Activated CD8-positive, alpha-beta T cell treated with anti-CD3 and anti-CD28 coated beads, Interleukin-2, amount 10 ng/mL, durations not matched to agents 7 days and 5 days (primary cell): ENCODE results near the gene POP4. TPM values are rescaled to one million over a fixed set of nuclear protein-coding genes. Genes with fewer than 3 reads are reported as not detected.
"Not testable (repeated sequence)": the region's sequence is repeated elsewhere in the genome, so short reads cannot be mapped to it uniquely, and the experiment has no call there.

ENCODE experiments used
- ATAC-seq: fragments of 150-1000 bp; cut with Tn5 transposase; one replicate; pipeline ENCODE4 v1.10.0; 2021; ENCODE audit warnings: moderate library complexity
- CTCF ChIA-PET: fragments of 350-600 bp; sonication (Branson Sonifier 250); formaldehyde crosslinking; loops from one replicate; lab custom pipeline; 2021; ENCODE audit warnings: antibody characterized with exemption; lab: Charles Lee
- POLR2A ChIA-PET: fragments of 350-600 bp; sonication (Branson Sonifier 250); formaldehyde crosslinking; loops from one replicate; lab custom pipeline; 2021; ENCODE audit warnings: antibody characterized with exemption; lab: Charles Lee
- DNase-seq: peaks from one replicate; pipeline ENCODE4 v3.0.0-alpha.2; 2020
- H3K27ac Mint-ChIP-seq: one replicate; pipeline ENCODE4 v1.8.0; 2021; ENCODE audit warnings: mild to moderate bottlenecking, mixed read lengths
- H3K27me3 Mint-ChIP-seq: one replicate; pipeline ENCODE4 v1.8.0; 2021; ENCODE audit warnings: low read depth, mixed read lengths
- H3K36me3 Mint-ChIP-seq: one replicate; pipeline ENCODE4 v1.8.0; 2021; ENCODE audit warnings: low read depth, mixed read lengths
- H3K4me1 Mint-ChIP-seq: one replicate; pipeline ENCODE4 v1.8.0; 2021; ENCODE audit warnings: low read depth, mixed read lengths
- H3K4me3 Mint-ChIP-seq: one replicate; pipeline ENCODE4 v1.8.0; 2021; ENCODE audit warnings: mild to moderate bottlenecking, mixed read lengths
- H3K9me3 Mint-ChIP-seq: one replicate; pipeline ENCODE4 v1.8.0; 2022; ENCODE audit warnings: mixed read lengths; ENCODE audit not compliant: insufficient read depth
- total RNA-seq, 2 experiments: library from RNA; stranded (reverse); gene quantifications; one replicate each; pipeline ENCODE4 v1.2.3, GENCODE V29; 2021

Gene POP4
- total RNA-seq, 2 experiments from 2014 or later, result 101 to 103 TPM

- CTCF ChIA-PET, result interaction anchor here (1.0 to 1.3 kb wide), 3 partner anchors 15 to 95 kb away, joined by 3 to 6 read pairs (median 4); partner anchors contain the start of gene POP4
- H3K27me3 Mint-ChIP-seq, result peaks cover 3% of the 10 kb centered on the region
- DNase-seq, result no peak
- peak overlapping the region; percentile 81 for H3K4me3 Mint-ChIP-seq
- H3K4me1 Mint-ChIP-seq, result peaks cover 66% of the 10 kb centered on the region
- H3K27ac Mint-ChIP-seq, result peak overlapping the region; percentile 43
- POLR2A ChIA-PET, result interaction anchor here (10.9 kb wide), 1 partner anchor 19 kb away, joined by 96 read pairs; the partner anchor contains the start of gene POP4
- ATAC-seq, result no peak
- no peaks in the 10 kb centered on the region for H3K9me3 Mint-ChIP-seq
- H3K36me3 Mint-ChIP-seq, result no peaks in the 10 kb centered on the region
Observed at GRCh38 chr19:29625186-29625651, 19.1 kb downstream of the POP4 start.

DNA sequence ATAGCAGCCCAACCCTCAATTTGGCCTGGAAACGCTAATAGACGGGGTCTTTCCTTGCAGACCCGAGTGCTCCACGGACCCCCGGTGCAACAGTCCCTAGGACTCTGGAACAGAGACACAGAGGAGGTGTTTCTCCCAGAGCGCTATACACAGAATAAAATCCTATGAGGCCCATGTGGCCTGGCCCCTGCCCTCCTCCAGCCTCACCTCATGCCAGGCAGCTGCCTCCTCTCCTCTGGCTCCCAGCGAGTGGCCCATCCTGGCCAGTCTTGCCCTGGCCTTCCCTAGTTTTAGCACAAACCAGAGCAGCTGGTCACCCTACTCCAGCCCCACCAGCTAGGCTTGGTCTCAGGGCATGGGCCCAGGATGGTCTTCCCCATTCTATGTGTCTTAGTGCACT is 20.3 kb downstream of the POP4 start:
- H3K27ac Mint-ChIP-seq, result no peak overlapping the region
- peaks cover 54% of the 10 kb centered on the region for H3K4me1 Mint-ChIP-seq
- no peaks in the 10 kb centered on the region for H3K9me3 Mint-ChIP-seq
- POLR2A ChIA-PET, result interaction anchor here (10.9 kb wide), 1 partner anchor 20 kb away, joined by 96 read pairs; the partner anchor contains the start of gene POP4
- no peak overlapping the region for H3K4me3 Mint-ChIP-seq
- DNase-seq (no peak), ATAC-seq (no peak)
- H3K27me3 Mint-ChIP-seq, result no peaks in the 10 kb centered on the region
- H3K36me3 Mint-ChIP-seq, result no peaks in the 10 kb centered on the region
- CTCF ChIA-PET, result interaction anchor here (1.1 kb wide), 1 partner anchor 16 kb away, joined by 3 read pairs; no protein-coding TSS in a partner anchor

- ATAC-seq, H3K27ac Mint-ChIP-seq, H3K27me3 Mint-ChIP-seq, DNase-seq, H3K4me3 Mint-ChIP-seq, H3K36me3 Mint-ChIP-seq, H3K9me3 Mint-ChIP-seq: not testable (repeated sequence)
- ChIA-PET CTCF (interaction anchor here (1.1 to 1.4 kb wide), 2 partner anchors 16 to 40 kb away, joined by 3 to 5 read pairs; no protein-coding TSS in a partner anchor), POLR2A (interaction anchor here (0.6 to 10.9 kb wide), 5 partner anchors 15 to 35 kb away, joined by 3 to 96 read pairs (median 3); partner anchors contain the start of gene POP4)
- peaks cover 50% of the 10 kb centered on the region for H3K4me1 Mint-ChIP-seq
Observed at GRCh38 chr19:29626832-29627231, 20.7 kb downstream of the POP4 start.

GRCh38 chr19:29628661-29629385 is 22.7 kb downstream of the POP4 start:
- DNase-seq (no peak), ATAC-seq (no peak)
- Mint-ChIP-seq H3K4me1 (peaks cover 30% of the 10 kb centered on the region), H3K9me3 (no peaks in the 10 kb centered on the region), H3K36me3 (no peaks in the 10 kb centered on the region), H3K27ac (no peak overlapping the region), H3K4me3 (no peak overlapping the region), H3K27me3 (no peaks in the 10 kb centered on the region)
- ChIA-PET POLR2A (interaction anchor here (1.8 kb wide), 1 partner anchor 37 kb away, joined by 4 read pairs; the partner anchor contains the start of gene PLEKHF1), CTCF (interaction anchor here (1.2 kb wide), 1 partner anchor 87 kb away, joined by 3 read pairs; no protein-coding TSS in a partner anchor)

GRCh38 chr19:29629836-29630534 is 23.9 kb downstream of the POP4 start:
- no peaks in the 10 kb centered on the region for H3K9me3 Mint-ChIP-seq
- no peak for DNase-seq
- H3K27me3 Mint-ChIP-seq, result no peaks in the 10 kb centered on the region
- H3K4me3 Mint-ChIP-seq, result no peak overlapping the region
- no peaks in the 10 kb centered on the region for H3K36me3 Mint-ChIP-seq
- ChIA-PET CTCF (no interaction called here), POLR2A (interaction anchor here (1.8 kb wide), 1 partner anchor 36 kb away, joined by 4 read pairs; the partner anchor contains the start of gene PLEKHF1)
- H3K4me1 Mint-ChIP-seq, result peaks cover 18% of the 10 kb centered on the region
- no peak overlapping the region for H3K27ac Mint-ChIP-seq
- no peak for ATAC-seq

DNA sequence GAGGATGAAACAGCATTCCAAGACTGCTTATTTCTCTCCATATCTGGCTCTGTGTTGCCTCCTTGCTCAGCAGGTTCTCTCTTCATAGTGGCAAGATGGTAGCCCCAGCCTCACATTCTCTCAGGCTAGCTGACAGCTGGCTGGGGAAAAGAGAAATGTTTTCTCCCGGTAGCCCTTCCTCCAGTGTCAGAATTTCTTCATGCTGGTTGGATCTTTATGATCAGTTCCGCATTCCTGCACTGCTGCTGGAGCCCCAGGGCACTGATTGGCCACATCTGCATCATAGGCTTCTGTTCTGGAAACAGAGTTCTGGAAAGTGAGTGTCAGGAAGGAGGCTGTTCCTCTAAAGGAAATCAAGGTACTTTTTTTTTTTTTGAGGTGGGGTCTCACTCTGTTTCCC is 24.6 kb downstream of the POP4 start:
- Mint-ChIP-seq H3K27ac (no peak overlapping the region), H3K36me3 (no peaks in the 10 kb centered on the region)

GRCh38 chr19:29631450-29631849 is 25.4 kb downstream of the POP4 start:
- no peaks in the 10 kb centered on the region for H3K36me3 Mint-ChIP-seq
- CTCF ChIA-PET, result no interaction called here
- POLR2A ChIA-PET, result no interaction called here

More for the DNA sequence above, 24.6 kb downstream of the POP4 start:
- POLR2A ChIA-PET, result interaction anchor here (1.8 kb wide), 1 partner anchor 35 kb away, joined by 4 read pairs; the partner anchor contains the start of gene PLEKHF1
- CTCF ChIA-PET, result no interaction called here
- Mint-ChIP-seq H3K27me3 (no peaks in the 10 kb centered on the region), H3K9me3 (no peaks in the 10 kb centered on the region), H3K4me3 (no peak overlapping the region), H3K4me1 (peaks cover 12% of the 10 kb centered on the region)
- DNase-seq (no peak), ATAC-seq (no peak)

GRCh38 chr19:29634002-29634401 is 27.9 kb downstream of the POP4 start:
- H3K27me3 Mint-ChIP-seq, result no peaks in the 10 kb centered on the region
- H3K36me3 Mint-ChIP-seq, result no peaks in the 10 kb centered on the region
- no peaks in the 10 kb centered on the region for H3K9me3 Mint-ChIP-seq
- H3K4me1 Mint-ChIP-seq, result no peaks in the 10 kb centered on the region
- ChIA-PET POLR2A (no interaction called here), CTCF (interaction anchor here (1.0 to 2.0 kb wide), 3 partner anchors 14 to 83 kb away, joined by 3 to 7 read pairs (median 6); no protein-coding TSS in a partner anchor)
- H3K27ac Mint-ChIP-seq, result no peak overlapping the region
- H3K4me3 Mint-ChIP-seq, result no peak overlapping the region
- DNase-seq (no peak), ATAC-seq (no peak)

More at GRCh38 chr19:29631450-29631849, 25.4 kb downstream of the POP4 start:
- Mint-ChIP-seq H3K27me3 (no peaks in the 10 kb centered on the region), H3K9me3 (no peaks in the 10 kb centered on the region), H3K4me3 (no peak overlapping the region), H3K4me1 (peaks cover 10% of the 10 kb centered on the region), H3K27ac (no peak overlapping the region)
- no peak for ATAC-seq
- DNase-seq, result no peak

- CTCF ChIA-PET, result interaction anchor here (1.0 to 2.0 kb wide), 3 partner anchors 14 to 82 kb away, joined by 3 to 7 read pairs (median 6); no protein-coding TSS in a partner anchor
- H3K4me1 Mint-ChIP-seq, result no peaks in the 10 kb centered on the region
Observed at GRCh38 chr19:29634423-29635130, 28.5 kb downstream of the POP4 start.

DNA sequence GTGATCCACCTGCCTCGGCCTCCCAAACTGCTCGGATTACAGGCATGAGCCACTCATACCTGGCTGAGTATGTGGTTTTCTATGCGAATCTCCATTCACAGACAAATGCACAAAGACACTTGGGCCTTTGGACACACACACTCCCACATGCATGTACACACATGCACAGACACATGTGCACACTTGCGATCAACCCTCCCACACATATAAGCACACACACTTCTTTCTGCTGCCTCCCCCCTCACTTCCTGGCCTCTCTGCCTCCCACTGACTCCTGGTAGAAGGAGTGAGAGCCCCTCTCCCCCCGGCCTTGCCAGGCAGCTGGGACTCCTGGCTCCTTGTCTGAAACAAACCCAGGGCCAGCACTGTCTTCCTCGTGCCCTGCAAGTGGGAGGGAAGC is 29.9 kb downstream of the POP4 start:
- ChIA-PET CTCF (interaction anchor here (2.0 kb wide), 1 partner anchor 81 kb away, joined by 6 read pairs; no protein-coding TSS in a partner anchor), POLR2A (no interaction called here)
- ATAC-seq (no peak), DNase-seq (no peak)
- no peaks in the 10 kb centered on the region for H3K4me1 Mint-ChIP-seq
- H3K4me3 Mint-ChIP-seq, result no peak overlapping the region
- no peaks in the 10 kb centered on the region for H3K36me3 Mint-ChIP-seq
- H3K27me3 Mint-ChIP-seq, result no peaks in the 10 kb centered on the region
- no peak overlapping the region for H3K27ac Mint-ChIP-seq
- H3K9me3 Mint-ChIP-seq, result no peaks in the 10 kb centered on the region

More at GRCh38 chr19:29634423-29635130, 28.5 kb downstream of the POP4 start:
- Mint-ChIP-seq H3K27ac (no peak overlapping the region), H3K27me3 (no peaks in the 10 kb centered on the region), H3K4me3 (no peak overlapping the region), H3K36me3 (no peaks in the 10 kb centered on the region), H3K9me3 (no peaks in the 10 kb centered on the region)
- no peak for DNase-seq
- ATAC-seq, result no peak
- POLR2A ChIA-PET, result no interaction called here
